SK-N-SH (cell line): ENCODE data around the gene TMEM232.

Experiments used
- CHD2 ChIP-seq: fragments of 150-350 bp; IDR thresholded peaks from 2 replicates; pipeline ENCODE4 v1.6.1; 2018; ENCODE audit warnings: low read length; ENCODE audit not compliant: partially characterized antibody
- MEF2A ChIP-seq: IDR thresholded peaks from 2 replicates; pipeline ENCODE4 v1.4.0; 2012; ENCODE audit warnings: low read depth, borderline replicate concordance
- MXI1 ChIP-seq: IDR thresholded peaks from 2 replicates; pipeline ENCODE4 v1.6.1; 2012; ENCODE audit warnings: mild to moderate bottlenecking, low read depth, low read length, improper control_type of control experiment
- NRF1 ChIP-seq: IDR thresholded peaks from 2 replicates; pipeline ENCODE4 v1.6.1; 2012; ENCODE audit warnings: low read depth, mild to moderate bottlenecking, low read length
- POLR2AphosphoS5 ChIP-seq: IDR thresholded peaks from 2 replicates; pipeline ENCODE4 v1.6.1; 2012; ENCODE audit warnings: low read depth, low read length
- SMC3 ChIP-seq: IDR thresholded peaks from 2 replicates; pipeline ENCODE4 v1.6.1; 2012; ENCODE audit warnings: low read depth, low read length, improper control_type of control experiment
- TF ChIP-seq, protein P1 (sequence below): fragments of 200-600 bp; sonication (generic); IDR thresholded peaks from 2 replicates; pipeline ENCODE4 v1.6.1; 2017; ENCODE audit warnings: antibody characterized with exemption, mild to moderate bottlenecking, moderate library complexity
- TF ChIP-seq, protein P2 (sequence below): fragments of 150-350 bp; IDR thresholded peaks from 2 replicates; pipeline ENCODE4 v1.6.1; 2017; ENCODE audit warnings: antibody characterized with exemption, low read length, low read depth, borderline replicate concordance
- TF ChIP-seq, protein P3 (sequence below): IDR thresholded peaks from 2 replicates; pipeline ENCODE4; 2012

DNA sequence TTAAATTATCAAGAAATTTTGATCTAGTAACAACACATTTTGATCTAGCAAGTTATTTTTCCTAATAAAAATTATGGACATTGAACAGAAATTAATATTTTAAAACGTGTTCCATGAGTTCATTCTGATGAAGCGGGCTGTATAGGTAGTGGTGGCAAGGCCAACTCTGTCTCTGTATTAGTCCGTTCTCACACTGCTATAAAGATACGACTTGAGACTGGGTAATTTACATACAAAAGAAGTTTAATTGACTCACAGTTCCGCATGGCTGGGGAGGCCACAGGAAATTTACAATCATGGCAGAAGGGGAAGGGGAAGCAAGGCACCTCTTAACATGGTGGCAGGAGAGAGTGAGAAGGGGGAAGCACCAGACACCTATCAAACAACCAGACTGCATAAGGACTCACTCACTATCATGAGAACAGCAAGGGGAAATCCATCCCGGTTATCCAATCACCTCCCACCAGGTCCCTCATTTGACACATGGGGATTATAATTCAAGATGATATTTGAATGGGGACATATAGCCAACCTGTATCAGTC is 61.2 kb downstream of the TMEM232 start:
- TF ChIP-seq SMC3 (no peak), CHD2 (no peak), POLR2AphosphoS5 (no peak), MEF2A (no peak), MXI1 (no peak), NRF1 (no peak)
- TF ChIP-seq, protein P1, sequence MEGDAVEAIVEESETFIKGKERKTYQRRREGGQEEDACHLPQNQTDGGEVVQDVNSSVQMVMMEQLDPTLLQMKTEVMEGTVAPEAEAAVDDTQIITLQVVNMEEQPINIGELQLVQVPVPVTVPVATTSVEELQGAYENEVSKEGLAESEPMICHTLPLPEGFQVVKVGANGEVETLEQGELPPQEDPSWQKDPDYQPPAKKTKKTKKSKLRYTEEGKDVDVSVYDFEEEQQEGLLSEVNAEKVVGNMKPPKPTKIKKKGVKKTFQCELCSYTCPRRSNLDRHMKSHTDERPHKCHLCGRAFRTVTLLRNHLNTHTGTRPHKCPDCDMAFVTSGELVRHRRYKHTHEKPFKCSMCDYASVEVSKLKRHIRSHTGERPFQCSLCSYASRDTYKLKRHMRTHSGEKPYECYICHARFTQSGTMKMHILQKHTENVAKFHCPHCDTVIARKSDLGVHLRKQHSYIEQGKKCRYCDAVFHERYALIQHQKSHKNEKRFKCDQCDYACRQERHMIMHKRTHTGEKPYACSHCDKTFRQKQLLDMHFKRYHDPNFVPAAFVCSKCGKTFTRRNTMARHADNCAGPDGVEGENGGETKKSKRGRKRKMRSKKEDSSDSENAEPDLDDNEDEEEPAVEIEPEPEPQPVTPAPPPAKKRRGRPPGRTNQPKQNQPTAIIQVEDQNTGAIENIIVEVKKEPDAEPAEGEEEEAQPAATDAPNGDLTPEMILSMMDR: no peak
- TF ChIP-seq, protein P2, sequence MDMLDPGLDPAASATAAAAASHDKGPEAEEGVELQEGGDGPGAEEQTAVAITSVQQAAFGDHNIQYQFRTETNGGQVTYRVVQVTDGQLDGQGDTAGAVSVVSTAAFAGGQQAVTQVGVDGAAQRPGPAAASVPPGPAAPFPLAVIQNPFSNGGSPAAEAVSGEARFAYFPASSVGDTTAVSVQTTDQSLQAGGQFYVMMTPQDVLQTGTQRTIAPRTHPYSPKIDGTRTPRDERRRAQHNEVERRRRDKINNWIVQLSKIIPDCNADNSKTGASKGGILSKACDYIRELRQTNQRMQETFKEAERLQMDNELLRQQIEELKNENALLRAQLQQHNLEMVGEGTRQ: no peak
- TF ChIP-seq, protein P3, sequence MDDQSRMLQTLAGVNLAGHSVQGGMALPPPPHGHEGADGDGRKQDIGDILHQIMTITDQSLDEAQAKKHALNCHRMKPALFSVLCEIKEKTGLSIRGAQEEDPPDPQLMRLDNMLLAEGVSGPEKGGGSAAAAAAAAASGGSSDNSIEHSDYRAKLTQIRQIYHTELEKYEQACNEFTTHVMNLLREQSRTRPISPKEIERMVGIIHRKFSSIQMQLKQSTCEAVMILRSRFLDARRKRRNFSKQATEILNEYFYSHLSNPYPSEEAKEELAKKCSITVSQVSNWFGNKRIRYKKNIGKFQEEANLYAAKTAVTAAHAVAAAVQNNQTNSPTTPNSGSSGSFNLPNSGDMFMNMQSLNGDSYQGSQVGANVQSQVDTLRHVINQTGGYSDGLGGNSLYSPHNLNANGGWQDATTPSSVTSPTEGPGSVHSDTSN: no peak
